Measurements from ENCODE around the gene COL17A1.

GRCh38 chr10:103998805-103999204 is 86.9 kb downstream of the COL17A1 start:
- TF ChIP-seq CTCF (IDR thresholded peaks at IDR 0.05 in 2 of 3, conservative IDR thresholded peaks at IDR 0.05 in 1 of 3; ENCODE audit: borderline replicate concordance in 1 of 3, insufficient read depth in 1 of 3, low read depth in 2 of 3, low read length in 2 of 3) (no peak), ZBTB33 (IDR thresholded peaks at IDR 0.05; ENCODE audit: extremely low read depth, insufficient replicate concordance, low read length) (no peak), YY1 (IDR thresholded peaks at IDR 0.05; ENCODE audit: extremely low read depth, insufficient replicate concordance, low read depth, low read length) (no peak), EZH2phosphoT487 (IDR thresholded peaks at IDR 0.05; ENCODE audit: borderline replicate concordance) (no peak), RAD21 (IDR thresholded peaks at IDR 0.05; ENCODE audit: low read depth) (no peak), EZH2 (IDR thresholded peaks at IDR 0.05) (no peak), ZNF274 (IDR thresholded peaks at IDR 0.05; ENCODE audit: low read depth, low read length) (no peak), POLR2A (IDR thresholded peaks at IDR 0.05; ENCODE audit: borderline replicate concordance, extremely low read depth, insufficient read depth, insufficient read length) (no peak), EGR1 (IDR thresholded peaks at IDR 0.05; ENCODE audit: low read depth) (no peak), CEBPB (IDR thresholded peaks at IDR 0.05; ENCODE audit: low read depth) (no peak), SP1 (IDR thresholded peaks at IDR 0.05; ENCODE audit: low read depth) (no peak)
